HepG2 (cell line): ENCODE measurements around the gene CBX2. TPM values are rescaled to one million over a fixed set of nuclear protein-coding genes. Genes with fewer than 3 reads are reported as not detected.
A peak's percentile ranks its signal among the peaks of the same experiment; 100 is the strongest.

Experiments used
- ARID2 ChIP-seq: sonication (generic); formaldehyde crosslinking; IDR thresholded peaks from 2 replicates; pipeline ENCODE4 v1.8.1; 2022; ENCODE audit warnings: mild to moderate bottlenecking, missing genetic modification reagents, borderline replicate concordance
- ARNT2 ChIP-seq: sonication (generic); formaldehyde crosslinking; IDR thresholded peaks from 2 replicates; pipeline ENCODE4 v1.8.0; 2022; ENCODE audit warnings: mild to moderate bottlenecking, low read depth, missing genetic modification reagents, moderate library complexity
- BHLHE40 ChIP-seq: IDR thresholded peaks from 2 replicates; pipeline ENCODE4 v1.6.1; 2011; ENCODE audit warnings: low read length, improper control_type of control experiment
- HNRNPLL ChIP-seq: fragments of 200-400 bp; formaldehyde crosslinking; IDR thresholded peaks from 2 replicates; pipeline ENCODE4 v1.6.1; 2017; ENCODE audit warnings: mild to moderate bottlenecking, low read depth, low read length; ENCODE audit not compliant: poor library complexity, severe bottlenecking
- MBD4 ChIP-seq: IDR thresholded peaks from 2 replicates; pipeline ENCODE4 v1.6.1; 2012; ENCODE audit warnings: low read length, inconsistent platforms, borderline replicate concordance
- MIER3 ChIP-seq: IDR thresholded peaks from 2 replicates; pipeline ENCODE4 v1.6.1; 2016; ENCODE audit warnings: missing compliant biosample characterization, borderline replicate concordance
- NFYC ChIP-seq: IDR thresholded peaks from 2 replicates; pipeline ENCODE4 v1.6.1; 2016; ENCODE audit warnings: missing genetic modification reagents, missing compliant biosample characterization
- PPARG ChIP-seq: conservative IDR thresholded peaks from 2 replicates; pipeline ENCODE4 v1.6.1; 2016; ENCODE audit warnings: missing biosample characterization, missing genetic modification reagents
- RARG ChIP-seq: sonication (generic); formaldehyde crosslinking; IDR thresholded peaks from 2 replicates; pipeline ENCODE4 v1.4.0; 2020; ENCODE audit warnings: low read depth, mild to moderate bottlenecking, missing genetic modification reagents
- RNF2 ChIP-seq: fragments of 450-650 bp; conservative IDR thresholded peaks from 2 replicates; pipeline ENCODE4 v1.6.1; 2016; ENCODE audit warnings: low read depth
- STAG1 ChIP-seq: sonication (generic); formaldehyde crosslinking; IDR thresholded peaks from 2 replicates; pipeline ENCODE4 v1.4.0; 2020; ENCODE audit warnings: missing genetic modification reagents
- TOE1 ChIP-seq: sonication (generic); formaldehyde crosslinking; IDR thresholded peaks from 2 replicates; pipeline ENCODE4 v1.4.0; 2020; ENCODE audit warnings: mild to moderate bottlenecking, missing genetic modification reagents
- WIZ ChIP-seq: sonication (generic); formaldehyde crosslinking; IDR thresholded peaks from 2 replicates; pipeline ENCODE4 v1.5.1; 2020; ENCODE audit warnings: mild to moderate bottlenecking, missing genetic modification reagents
- ZNF30 ChIP-seq: sonication (generic); formaldehyde crosslinking; IDR thresholded peaks from 2 replicates; pipeline ENCODE4 v1.5.0; 2020; ENCODE audit warnings: mild to moderate bottlenecking, missing genetic modification reagents
- ZNF549 ChIP-seq: sonication (generic); formaldehyde crosslinking; IDR thresholded peaks from 2 replicates; pipeline ENCODE4 v1.5.0; 2020; ENCODE audit warnings: missing genetic modification reagents
- ZNF776 ChIP-seq: sonication (generic); formaldehyde crosslinking; IDR thresholded peaks from 2 replicates; pipeline ENCODE4 v1.4.0; 2020; ENCODE audit warnings: mild to moderate bottlenecking, missing genetic modification reagents
- polyA plus RNA-seq, 8 experiments: library from polyadenylated mRNA; depleted of rRNA in 3 of 8; stranded (reverse) in 7 of 8; unstranded in 1 of 8; fragments of >200 nt; fragmentation: Illumina TruSeq in 4 of 8; extraction: Trizol in 4 of 8; gene quantifications; 2 replicates each; pipeline versions ENCODE4 v1.2.1 to v1.2.3, GENCODE V29; 2011 to 2016; ENCODE audit warnings: low read depth in 4 of 8, missing spikeins in 1 of 8, mixed read lengths in 1 of 8; ENCODE audit not compliant: insufficient read depth in 1 of 8
- total RNA-seq, 5 experiments: library from RNA; depleted of rRNA; stranded (reverse); fragments of >200 nt; fragmentation: Illumina TruSeq; extraction: Trizol; gene quantifications; 2 replicates each; pipeline ENCODE4 v1.2.3, GENCODE V29; 2016; ENCODE audit warnings: low read depth in 1 of 5
- TF ChIP-seq, protein P1 (sequence below): sonication (generic); formaldehyde crosslinking; conservative IDR thresholded peaks from 2 replicates; pipeline ENCODE4 v1.4.0; 2020; ENCODE audit warnings: missing genetic modification reagents
- TF ChIP-seq, protein P2 (sequence below): sonication (generic); formaldehyde crosslinking; IDR thresholded peaks from 2 replicates; pipeline ENCODE4 v1.5.0; 2020; ENCODE audit warnings: mild to moderate bottlenecking, missing genetic modification reagents
- TF ChIP-seq, protein P3 (sequence below): sonication (generic); formaldehyde crosslinking; IDR thresholded peaks from 2 replicates; pipeline ENCODE4 v1.4.0; 2020; ENCODE audit warnings: missing genetic modification reagents; ENCODE audit errors: not compliant biosample characterization
- TF ChIP-seq, protein P4 (sequence below): sonication (generic); formaldehyde crosslinking; IDR thresholded peaks from 2 replicates; pipeline ENCODE4 v1.4.0; 2020; ENCODE audit warnings: missing genetic modification reagents
- TF ChIP-seq, protein P5 (sequence below): sonication (generic); formaldehyde crosslinking; IDR thresholded peaks from 2 replicates; pipeline ENCODE4 v1.8.0; 2022; ENCODE audit warnings: low read depth, missing genetic modification reagents
- TF ChIP-seq, protein P6 (sequence below): sonication (generic); formaldehyde crosslinking; IDR thresholded peaks from 2 replicates; pipeline ENCODE4 v1.5.0; 2020; ENCODE audit warnings: missing genetic modification reagents, mild to moderate bottlenecking, borderline replicate concordance

The CBX2 gene
- total and polyA plus RNA-seq, 2 of the 13 experiments (the other 11 are each of a cell fraction or from before 2014, with no cell fraction given) = 14.5 to 31.1 TPM

DNA sequence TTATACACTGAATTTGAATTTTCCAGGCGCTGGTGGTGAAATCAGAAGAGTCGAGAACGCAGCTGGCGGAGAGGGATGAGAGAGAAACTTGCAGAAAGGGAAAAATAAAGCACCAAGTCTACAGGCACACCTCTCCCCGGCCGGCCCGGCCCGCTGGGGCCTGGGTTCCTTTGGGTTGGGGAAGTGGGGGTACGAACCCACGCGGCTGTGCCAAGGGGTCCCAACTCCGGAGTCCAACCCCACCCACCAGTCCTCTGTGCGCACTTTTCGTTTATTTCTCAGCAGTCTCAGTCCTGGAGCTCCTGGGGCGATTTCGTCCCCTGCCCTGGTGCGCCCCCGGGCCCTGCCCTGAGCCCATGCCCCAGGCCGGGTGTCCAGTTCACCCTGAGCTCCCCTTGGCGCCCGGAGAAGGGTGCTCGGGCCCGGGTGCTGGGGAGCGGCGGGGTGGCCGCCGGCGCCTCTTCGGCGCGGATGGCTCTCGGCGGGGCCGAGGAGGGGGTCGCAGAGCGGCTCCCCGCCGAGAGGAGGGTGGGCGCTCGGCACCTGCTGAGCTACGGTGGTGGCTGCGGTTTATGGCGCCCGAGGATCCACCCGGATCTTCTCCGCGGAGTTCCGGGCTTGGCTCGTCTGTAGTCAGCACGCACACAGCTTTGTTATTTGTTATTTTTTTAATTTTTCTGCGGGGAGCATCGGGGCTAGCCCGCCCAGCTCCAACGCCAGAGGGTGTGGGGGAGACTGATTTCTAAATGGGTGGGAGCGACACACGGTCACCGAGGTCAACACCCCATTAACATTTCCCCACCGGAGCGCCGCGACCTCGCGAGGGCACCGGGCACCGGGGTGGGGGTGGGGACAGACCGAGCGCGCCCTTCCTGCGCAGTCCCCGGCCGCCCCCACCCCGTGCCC lies 34.7 kb downstream of the CBX2 start (continued):
- TF ChIP-seq WIZ = no peak
- no peak for TF ChIP-seq ZNF30 (CRISPR knock-in tag)
- TF ChIP-seq ARID2 (CRISPR knock-in tag) = no peak
- TF ChIP-seq ARNT2 = peak; percentile 39; the same call in 1 of the 2 replicates
- TF ChIP-seq STAG1 (CRISPR knock-in tag) = no peak; the same call in 1 of the 2 replicates
- no peak for TF ChIP-seq NFYC
- TF ChIP-seq, protein P1, sequence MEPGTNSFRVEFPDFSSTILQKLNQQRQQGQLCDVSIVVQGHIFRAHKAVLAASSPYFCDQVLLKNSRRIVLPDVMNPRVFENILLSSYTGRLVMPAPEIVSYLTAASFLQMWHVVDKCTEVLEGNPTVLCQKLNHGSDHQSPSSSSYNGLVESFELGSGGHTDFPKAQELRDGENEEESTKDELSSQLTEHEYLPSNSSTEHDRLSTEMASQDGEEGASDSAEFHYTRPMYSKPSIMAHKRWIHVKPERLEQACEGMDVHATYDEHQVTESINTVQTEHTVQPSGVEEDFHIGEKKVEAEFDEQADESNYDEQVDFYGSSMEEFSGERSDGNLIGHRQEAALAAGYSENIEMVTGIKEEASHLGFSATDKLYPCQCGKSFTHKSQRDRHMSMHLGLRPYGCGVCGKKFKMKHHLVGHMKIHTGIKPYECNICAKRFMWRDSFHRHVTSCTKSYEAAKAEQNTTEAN (CRISPR knock-in tag) = 0 out of 2 replicates have a peak, but pooled peaks have one; percentile 16
- TF ChIP-seq, protein P2, sequence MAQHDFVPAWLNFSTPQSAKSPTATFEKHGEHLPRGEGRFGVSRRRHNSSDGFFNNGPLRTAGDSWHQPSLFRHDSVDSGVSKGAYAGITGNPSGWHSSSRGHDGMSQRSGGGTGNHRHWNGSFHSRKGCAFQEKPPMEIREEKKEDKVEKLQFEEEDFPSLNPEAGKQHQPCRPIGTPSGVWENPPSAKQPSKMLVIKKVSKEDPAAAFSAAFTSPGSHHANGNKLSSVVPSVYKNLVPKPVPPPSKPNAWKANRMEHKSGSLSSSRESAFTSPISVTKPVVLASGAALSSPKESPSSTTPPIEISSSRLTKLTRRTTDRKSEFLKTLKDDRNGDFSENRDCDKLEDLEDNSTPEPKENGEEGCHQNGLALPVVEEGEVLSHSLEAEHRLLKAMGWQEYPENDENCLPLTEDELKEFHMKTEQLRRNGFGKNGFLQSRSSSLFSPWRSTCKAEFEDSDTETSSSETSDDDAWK = no peak
- TF ChIP-seq ZNF776 (CRISPR knock-in tag) = no peak
- TF ChIP-seq MIER3 (CRISPR knock-in tag) = no peak
- TF ChIP-seq, protein P3, sequence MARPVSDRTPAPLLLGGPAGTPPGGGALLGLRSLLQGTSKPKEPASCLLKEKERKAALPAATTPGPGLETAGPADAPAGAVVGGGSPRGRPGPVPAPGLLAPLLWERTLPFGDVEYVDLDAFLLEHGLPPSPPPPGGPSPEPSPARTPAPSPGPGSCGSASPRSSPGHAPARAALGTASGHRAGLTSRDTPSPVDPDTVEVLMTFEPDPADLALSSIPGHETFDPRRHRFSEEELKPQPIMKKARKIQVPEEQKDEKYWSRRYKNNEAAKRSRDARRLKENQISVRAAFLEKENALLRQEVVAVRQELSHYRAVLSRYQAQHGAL (CRISPR knock-in tag) = no peak
- TF ChIP-seq ZNF549 (CRISPR knock-in tag) = 0 out of 2 replicates have a peak, but pooled peaks have one; percentile 13
- TF ChIP-seq TOE1 (CRISPR knock-in tag) = no peak
- TF ChIP-seq MBD4 = no peak
- TF ChIP-seq, protein P4, sequence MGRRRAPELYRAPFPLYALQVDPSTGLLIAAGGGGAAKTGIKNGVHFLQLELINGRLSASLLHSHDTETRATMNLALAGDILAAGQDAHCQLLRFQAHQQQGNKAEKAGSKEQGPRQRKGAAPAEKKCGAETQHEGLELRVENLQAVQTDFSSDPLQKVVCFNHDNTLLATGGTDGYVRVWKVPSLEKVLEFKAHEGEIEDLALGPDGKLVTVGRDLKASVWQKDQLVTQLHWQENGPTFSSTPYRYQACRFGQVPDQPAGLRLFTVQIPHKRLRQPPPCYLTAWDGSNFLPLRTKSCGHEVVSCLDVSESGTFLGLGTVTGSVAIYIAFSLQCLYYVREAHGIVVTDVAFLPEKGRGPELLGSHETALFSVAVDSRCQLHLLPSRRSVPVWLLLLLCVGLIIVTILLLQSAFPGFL (CRISPR knock-in tag) = no peak
- TF ChIP-seq, protein P5, sequence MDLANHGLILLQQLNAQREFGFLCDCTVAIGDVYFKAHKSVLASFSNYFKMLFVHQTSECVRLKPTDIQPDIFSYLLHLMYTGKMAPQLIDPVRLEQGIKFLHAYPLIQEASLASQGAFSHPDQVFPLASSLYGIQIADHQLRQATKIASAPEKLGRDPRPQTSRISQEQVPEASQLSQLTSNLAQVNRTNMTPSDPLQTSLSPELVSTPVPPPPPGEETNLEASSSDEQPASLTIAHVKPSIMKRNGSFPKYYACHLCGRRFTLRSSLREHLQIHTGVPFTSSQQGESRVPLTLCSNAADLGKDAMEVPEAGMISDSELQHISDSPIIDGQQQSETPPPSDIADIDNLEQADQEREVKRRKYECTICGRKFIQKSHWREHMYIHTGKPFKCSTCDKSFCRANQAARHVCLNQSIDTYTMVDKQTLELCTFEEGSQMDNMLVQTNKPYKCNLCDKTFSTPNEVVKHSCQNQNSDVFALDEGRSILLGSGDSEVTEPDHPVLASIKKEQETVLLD (CRISPR knock-in tag) = no peak; the same call in 1 of the 2 replicates
- peak; percentile 97 for TF ChIP-seq RNF2
- TF ChIP-seq PPARG = no peak
- no peak for TF ChIP-seq RARG
- TF ChIP-seq BHLHE40 = no peak
- peak; percentile 36 for TF ChIP-seq HNRNPLL
- TF ChIP-seq, protein P6, sequence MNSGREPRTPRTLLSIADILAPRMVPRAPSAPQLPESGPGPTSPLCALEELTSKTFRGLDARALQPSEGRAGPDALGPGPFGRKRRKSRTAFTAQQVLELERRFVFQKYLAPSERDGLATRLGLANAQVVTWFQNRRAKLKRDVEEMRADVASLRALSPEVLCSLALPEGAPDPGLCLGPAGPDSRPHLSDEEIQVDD (CRISPR knock-in tag) = no peak
